ENCODE results near the gene FRRS1.

The FRRS1 gene

GRCh38 chr1:99738858-99739465 lies 27.5 kb downstream of the FRRS1 start:
- peaks cover 37% of the 10 kb centered on the region for H3K36me3 ChIP-seq (ENCODE audit: insufficient read depth, low read length)
- no peaks in the 10 kb centered on the region for H3K27me3 ChIP-seq (ENCODE audit: insufficient read depth, low read length)
- H3K9me3 ChIP-seq (ENCODE audit: low read length): peaks cover 2% of the 10 kb centered on the region
- H3K4me3 ChIP-seq (ENCODE audit: low read length): no peak overlapping the region
- no peaks in the 10 kb centered on the region for H3K4me1 ChIP-seq (ENCODE audit: insufficient read depth, low read length)
- H2AFZ ChIP-seq (ENCODE audit: low read depth, low read length): no peak overlapping the region

- H3K36me3 ChIP-seq (ENCODE audit: insufficient read depth, low read length): peaks cover 34% of the 10 kb centered on the region
Measured at GRCh38 chr1:99737016-99737415, 29.4 kb downstream of the FRRS1 start.

GRCh38 chr1:99735852-99736251 lies 30.6 kb downstream of the FRRS1 start:
- Histone ChIP-seq H3K4me1 (ENCODE audit: insufficient read depth, low read length) (no peaks in the 10 kb centered on the region), H3K36me3 (ENCODE audit: insufficient read depth, low read length) (peaks cover 29% of the 10 kb centered on the region), H3K4me3 (ENCODE audit: low read length) (no peak overlapping the region), H3K9me3 (ENCODE audit: low read length) (peaks cover 2% of the 10 kb centered on the region), H2AFZ (ENCODE audit: low read depth, low read length) (no peak overlapping the region), H3K27me3 (ENCODE audit: insufficient read depth, low read length) (no peaks in the 10 kb centered on the region)

More at GRCh38 chr1:99737016-99737415, 29.4 kb downstream of the FRRS1 start:
- H2AFZ ChIP-seq (ENCODE audit: low read depth, low read length): no peak overlapping the region
- H3K4me1 ChIP-seq (ENCODE audit: insufficient read depth, low read length): no peaks in the 10 kb centered on the region
- no peak overlapping the region for H3K4me3 ChIP-seq (ENCODE audit: low read length)
- H3K9me3 ChIP-seq (ENCODE audit: low read length): peaks cover 2% of the 10 kb centered on the region
- H3K27me3 ChIP-seq (ENCODE audit: insufficient read depth, low read length): no peaks in the 10 kb centered on the region

DNA sequence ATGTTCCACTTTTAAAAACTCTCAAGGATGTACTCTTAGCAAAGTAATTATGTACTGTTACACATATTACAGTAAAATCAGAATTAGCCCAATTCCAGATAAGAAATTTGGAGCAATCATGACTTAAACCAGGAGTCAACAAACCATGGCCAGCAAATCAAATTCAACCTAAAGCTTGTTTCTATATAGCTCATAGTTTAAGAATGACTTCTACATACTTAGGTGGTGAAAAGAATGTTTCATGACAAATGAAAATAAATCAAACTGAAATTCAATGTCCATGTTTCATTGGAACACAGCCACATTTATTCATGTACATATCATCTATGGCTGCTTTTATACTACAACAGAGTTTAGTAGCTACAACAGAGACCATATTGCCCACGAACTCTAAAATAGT lies 35.1 kb downstream of the FRRS1 start:
- Histone ChIP-seq H3K4me1 (ENCODE audit: insufficient read depth, low read length) (peaks cover 13% of the 10 kb centered on the region), H3K36me3 (ENCODE audit: insufficient read depth, low read length) (peaks cover 12% of the 10 kb centered on the region)

GRCh38 chr1:99728494-99729235 lies 37.8 kb downstream of the FRRS1 start:
- no peak overlapping the region for H3K4me3 ChIP-seq (ENCODE audit: low read length)
- H3K27me3 ChIP-seq (ENCODE audit: insufficient read depth, low read length): no peaks in the 10 kb centered on the region
- H2AFZ ChIP-seq (ENCODE audit: low read depth, low read length): no peak overlapping the region
- H3K4me1 ChIP-seq (ENCODE audit: insufficient read depth, low read length): peaks cover 16% of the 10 kb centered on the region
- peaks cover 11% of the 10 kb centered on the region for H3K36me3 ChIP-seq (ENCODE audit: insufficient read depth, low read length)
- no peaks in the 10 kb centered on the region for H3K9me3 ChIP-seq (ENCODE audit: low read length)

More for the DNA sequence above, 35.1 kb downstream of the FRRS1 start:
- no peak overlapping the region for H3K4me3 ChIP-seq (ENCODE audit: low read length)
- no peaks in the 10 kb centered on the region for H3K27me3 ChIP-seq (ENCODE audit: insufficient read depth, low read length)
- no peak overlapping the region for H2AFZ ChIP-seq (ENCODE audit: low read depth, low read length)
- no peaks in the 10 kb centered on the region for H3K9me3 ChIP-seq (ENCODE audit: low read length)

DNA sequence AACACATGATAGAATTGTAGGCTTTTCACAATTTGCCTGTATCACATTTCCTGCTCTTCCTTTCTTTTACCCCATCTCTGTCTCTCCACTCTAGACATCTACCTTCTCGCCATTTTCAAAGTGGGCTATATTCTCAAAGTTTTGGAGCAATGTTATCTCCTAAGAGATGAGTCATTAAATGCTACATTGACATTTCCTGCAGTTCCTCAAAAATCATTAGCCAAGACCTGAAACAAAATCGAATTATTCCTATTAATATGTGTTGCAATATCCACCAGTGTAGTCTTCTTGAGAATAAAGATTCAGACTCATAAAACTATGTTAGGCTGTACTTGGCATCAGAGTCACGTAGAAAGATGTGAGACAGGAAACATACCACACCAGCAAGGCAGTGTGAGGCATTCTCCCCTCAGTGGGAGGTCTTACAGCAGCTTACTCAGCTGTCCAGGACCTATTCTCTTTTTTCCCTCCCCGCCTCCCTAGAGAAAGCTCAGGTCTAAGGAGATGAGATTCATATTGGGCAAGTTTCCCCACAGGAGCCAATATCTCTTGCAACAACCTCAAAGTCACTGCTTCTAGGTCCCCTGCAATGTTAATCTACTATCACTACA lies 38.8 kb downstream of the FRRS1 start:
- peaks cover 17% of the 10 kb centered on the region for H3K4me1 ChIP-seq (ENCODE audit: insufficient read depth, low read length)
- no peaks in the 10 kb centered on the region for H3K27me3 ChIP-seq (ENCODE audit: insufficient read depth, low read length)
- H3K36me3 ChIP-seq (ENCODE audit: insufficient read depth, low read length): peaks cover 13% of the 10 kb centered on the region
- H3K9me3 ChIP-seq (ENCODE audit: low read length): no peaks in the 10 kb centered on the region
- no peak overlapping the region for H2AFZ ChIP-seq (ENCODE audit: low read depth, low read length)
- no peak overlapping the region for H3K4me3 ChIP-seq (ENCODE audit: low read length)

GRCh38 chr1:99726818-99727217 lies 39.6 kb downstream of the FRRS1 start:
- Histone ChIP-seq H2AFZ (ENCODE audit: low read depth, low read length) (no peak overlapping the region), H3K9me3 (ENCODE audit: low read length) (no peaks in the 10 kb centered on the region), H3K4me1 (ENCODE audit: insufficient read depth, low read length) (peaks cover 17% of the 10 kb centered on the region), H3K36me3 (ENCODE audit: insufficient read depth, low read length) (peaks cover 13% of the 10 kb centered on the region), H3K27me3 (ENCODE audit: insufficient read depth, low read length) (no peaks in the 10 kb centered on the region), H3K4me3 (ENCODE audit: low read length) (no peak overlapping the region)

DNA sequence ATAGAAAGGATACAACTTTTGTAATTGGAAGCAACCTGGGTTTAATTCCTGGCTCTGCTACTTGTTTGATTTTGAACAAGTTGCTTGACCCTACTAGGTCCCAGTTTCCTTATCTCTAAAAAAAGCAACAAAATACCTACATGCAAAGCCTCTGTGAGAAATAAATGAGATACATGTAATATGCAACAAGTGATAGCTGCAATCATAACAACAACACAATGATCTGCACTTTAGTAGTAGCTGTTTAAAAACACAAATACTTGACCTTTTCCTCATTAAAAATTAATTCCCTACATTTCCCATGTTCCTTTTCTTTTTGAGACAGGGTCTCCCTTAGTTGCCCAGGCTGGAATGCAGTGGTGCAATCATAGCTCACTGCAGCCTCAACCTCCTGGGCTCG lies 40.0 kb downstream of the FRRS1 start:
- Histone ChIP-seq H3K36me3 (ENCODE audit: insufficient read depth, low read length) (peaks cover 13% of the 10 kb centered on the region), H2AFZ (ENCODE audit: low read depth, low read length) (no peak overlapping the region), H3K4me3 (ENCODE audit: low read length) (no peak overlapping the region), H3K27me3 (ENCODE audit: insufficient read depth, low read length) (no peaks in the 10 kb centered on the region), H3K9me3 (ENCODE audit: low read length) (no peaks in the 10 kb centered on the region), H3K4me1 (ENCODE audit: insufficient read depth, low read length) (peaks cover 17% of the 10 kb centered on the region)

DNA sequence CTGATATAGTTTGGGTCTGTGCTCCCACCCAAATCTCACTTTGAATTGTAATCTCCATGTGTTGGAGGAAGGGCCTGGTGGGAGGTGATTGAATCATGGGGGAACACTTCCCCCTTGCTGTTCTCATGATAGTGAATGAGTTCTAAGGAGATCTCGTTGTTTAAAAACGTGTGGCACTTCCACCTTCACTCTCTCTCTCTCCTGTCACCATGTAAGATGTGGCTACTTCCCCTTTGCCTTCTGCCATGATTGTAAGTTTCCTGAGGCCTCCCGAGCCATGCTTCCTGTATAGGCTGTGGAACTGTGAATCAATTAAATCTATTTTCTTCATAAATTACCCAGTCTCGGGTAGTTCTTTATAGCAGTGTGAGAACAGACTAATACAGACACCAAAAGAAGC lies 40.4 kb downstream of the FRRS1 start:
- no peak overlapping the region for H2AFZ ChIP-seq (ENCODE audit: low read depth, low read length)
- H3K27me3 ChIP-seq (ENCODE audit: insufficient read depth, low read length): no peaks in the 10 kb centered on the region
- peaks cover 13% of the 10 kb centered on the region for H3K36me3 ChIP-seq (ENCODE audit: insufficient read depth, low read length)
- no peak overlapping the region for H3K4me3 ChIP-seq (ENCODE audit: low read length)
- peaks cover 17% of the 10 kb centered on the region for H3K4me1 ChIP-seq (ENCODE audit: insufficient read depth, low read length)
- H3K9me3 ChIP-seq (ENCODE audit: low read length): no peaks in the 10 kb centered on the region

GRCh38 chr1:99723251-99723650 lies 43.2 kb downstream of the FRRS1 start:
- H3K36me3 ChIP-seq (ENCODE audit: insufficient read depth, low read length): peaks cover 9% of the 10 kb centered on the region
- no peak overlapping the region for H2AFZ ChIP-seq (ENCODE audit: low read depth, low read length)
- H3K4me3 ChIP-seq (ENCODE audit: low read length): no peak overlapping the region
- no peaks in the 10 kb centered on the region for H3K9me3 ChIP-seq (ENCODE audit: low read length)
- H3K4me1 ChIP-seq (ENCODE audit: insufficient read depth, low read length): peaks cover 13% of the 10 kb centered on the region
- no peaks in the 10 kb centered on the region for H3K27me3 ChIP-seq (ENCODE audit: insufficient read depth, low read length)

GRCh38 chr1:99717005-99717404 lies 49.4 kb downstream of the FRRS1 start:
- Histone ChIP-seq H3K4me1 (ENCODE audit: insufficient read depth, low read length) (no peaks in the 10 kb centered on the region), H3K4me3 (ENCODE audit: low read length) (no peak overlapping the region), H3K9me3 (ENCODE audit: low read length) (no peaks in the 10 kb centered on the region), H3K27me3 (ENCODE audit: insufficient read depth, low read length) (no peaks in the 10 kb centered on the region), H3K36me3 (ENCODE audit: insufficient read depth, low read length) (peaks cover 28% of the 10 kb centered on the region), H2AFZ (ENCODE audit: low read depth, low read length) (no peak overlapping the region)

DNA sequence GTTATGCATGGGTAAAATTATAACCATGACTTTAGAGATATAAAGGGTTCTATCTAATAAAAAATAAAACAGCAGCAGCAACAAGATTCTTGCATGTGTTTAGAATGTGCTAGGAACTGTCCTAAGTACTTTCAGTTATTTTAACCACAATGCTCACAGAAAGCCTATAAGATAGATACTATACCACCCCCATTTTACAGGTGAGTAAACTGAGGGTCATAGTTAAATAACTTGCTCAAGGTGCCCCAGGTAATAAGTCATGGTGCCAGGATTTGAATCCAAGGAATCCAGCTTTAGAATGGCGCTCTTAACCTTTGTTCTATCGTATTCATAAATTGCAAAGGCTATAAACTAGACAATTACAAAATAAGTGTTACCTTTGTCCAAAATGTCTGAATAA lies 53.4 kb downstream of the FRRS1 start:
- Histone ChIP-seq H3K27me3 (ENCODE audit: insufficient read depth, low read length) (no peaks in the 10 kb centered on the region), H3K9me3 (ENCODE audit: low read length) (no peaks in the 10 kb centered on the region), H2AFZ (ENCODE audit: low read depth, low read length) (no peak overlapping the region), H3K36me3 (ENCODE audit: insufficient read depth, low read length) (peaks cover 54% of the 10 kb centered on the region), H3K4me3 (ENCODE audit: low read length) (no peak overlapping the region), H3K4me1 (ENCODE audit: insufficient read depth, low read length) (no peaks in the 10 kb centered on the region)

DNA sequence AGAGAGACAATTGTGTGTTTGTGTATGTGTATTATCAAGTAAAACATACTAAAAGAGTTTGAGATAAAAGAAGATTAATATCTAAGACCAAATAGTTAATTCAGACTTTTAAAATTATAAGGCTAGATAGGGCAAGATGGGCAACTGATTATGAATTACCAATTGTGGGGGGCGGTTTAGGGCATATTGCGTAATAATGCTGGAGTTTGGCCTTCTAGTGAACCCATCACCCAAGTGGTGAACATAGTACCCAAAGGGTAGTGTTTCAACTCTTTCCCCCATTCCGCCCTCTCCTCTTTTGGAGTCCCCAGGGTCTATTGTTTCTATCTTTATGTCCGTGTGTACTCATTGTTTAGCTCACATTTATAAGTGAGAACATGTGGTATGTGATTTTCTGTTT lies 55.4 kb downstream of the FRRS1 start:
- Histone ChIP-seq H3K27me3 (ENCODE audit: insufficient read depth, low read length) (no peaks in the 10 kb centered on the region), H3K36me3 (ENCODE audit: insufficient read depth, low read length) (peaks cover 45% of the 10 kb centered on the region), H3K4me1 (ENCODE audit: insufficient read depth, low read length) (peaks cover 3% of the 10 kb centered on the region), H2AFZ (ENCODE audit: low read depth, low read length) (no peak overlapping the region), H3K4me3 (ENCODE audit: low read length) (no peak overlapping the region), H3K9me3 (ENCODE audit: low read length) (no peaks in the 10 kb centered on the region)
